ENCODE measurements around the gene GLRA2. TPM values are rescaled to one million over a fixed set of nuclear protein-coding genes. Genes with fewer than 3 reads are reported as not detected.

GLRA2 gene
- total RNA-seq: not detected in 2 replicates

DNA sequence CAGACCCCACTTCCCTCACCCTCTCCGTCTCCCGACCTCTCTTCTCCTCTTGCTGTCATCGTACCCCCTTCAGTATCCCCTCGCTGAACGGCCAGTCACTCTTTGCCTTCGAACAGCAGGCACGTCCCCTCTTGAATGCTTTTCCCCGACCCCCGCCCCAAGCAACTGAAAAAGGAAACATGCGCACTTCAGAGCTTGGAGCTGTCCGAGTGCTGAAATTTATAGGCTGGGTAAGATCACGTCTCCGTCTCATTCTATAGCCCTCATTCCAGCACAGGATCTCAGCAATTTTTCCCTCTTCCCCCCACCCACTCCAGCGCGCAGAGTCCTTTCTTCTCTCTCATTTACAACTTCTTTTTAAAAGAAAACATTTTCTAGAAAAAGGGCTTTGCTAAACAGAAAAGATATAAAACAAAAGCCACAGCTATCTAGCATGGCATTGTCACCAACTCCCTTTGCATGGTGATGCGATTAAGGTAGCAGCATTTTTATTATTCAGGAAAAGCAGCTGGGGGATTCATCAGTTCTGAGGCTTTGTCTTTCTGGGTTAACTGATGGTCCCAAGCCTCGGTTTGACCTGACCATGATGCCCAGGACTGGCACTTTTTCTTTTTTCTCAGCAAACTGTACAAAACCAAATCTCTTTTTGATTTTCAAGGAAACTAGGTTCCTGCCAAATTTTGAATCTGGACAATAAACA lies at the start of gene GLRA2:
GLRA2 (plus strand) TSS at position 247 of the 700 bp plus-strand sequence. CDS start 522 bp downstream, outside the sequence.

All from aortic smooth muscle cell (primary cell).